NK-92 (cell line): ENCODE measurements around the gene SLC66A3.
"Not testable (repeated sequence)": the region's sequence is repeated elsewhere in the genome, so short reads cannot be mapped to it uniquely, and the experiment has no call there.

Source experiments
- DNase-seq: peaks from one replicate; lab custom pipeline; 2025; ENCODE audit not compliant: unreplicated experiment; lab: John Stamatoyannopoulos, UW

SLC66A3 gene

DNA sequence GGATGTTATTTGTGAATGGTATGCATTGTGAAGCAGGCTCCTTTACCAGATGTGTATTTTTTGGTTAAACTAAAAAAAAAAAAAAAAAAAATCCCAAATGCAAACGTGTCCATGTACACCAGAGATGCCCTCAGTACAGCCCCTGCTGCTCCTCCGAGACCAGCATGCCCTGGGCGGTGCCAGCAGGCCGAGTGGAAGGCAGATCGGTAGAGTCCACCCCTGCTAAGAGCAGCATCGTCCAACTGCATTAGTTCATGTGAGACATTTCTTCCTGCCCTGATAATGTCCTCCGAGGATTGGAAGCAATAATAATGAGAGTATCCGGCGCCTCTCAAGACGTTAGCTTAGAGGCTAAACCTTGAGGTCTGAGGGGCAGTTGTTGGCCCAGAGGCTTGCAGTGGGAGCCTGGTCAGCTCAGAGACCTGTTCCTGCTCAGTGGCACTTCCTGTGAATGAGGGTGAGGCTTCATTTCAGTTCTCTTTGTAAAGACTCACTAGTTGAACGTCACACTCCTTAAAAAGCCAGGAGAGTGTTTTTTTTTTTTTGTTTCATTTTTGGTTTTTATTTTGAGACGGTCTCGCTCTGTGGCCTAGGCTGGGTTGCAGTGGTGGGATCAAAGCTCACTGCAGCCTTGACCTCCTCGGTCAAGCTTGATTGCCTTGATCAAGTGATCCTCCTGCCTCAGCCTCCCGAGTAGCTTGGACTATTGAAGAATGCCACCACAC lies 5.6 kb downstream of the SLC66A3 start:
- DNase-seq, result no peak

DNA sequence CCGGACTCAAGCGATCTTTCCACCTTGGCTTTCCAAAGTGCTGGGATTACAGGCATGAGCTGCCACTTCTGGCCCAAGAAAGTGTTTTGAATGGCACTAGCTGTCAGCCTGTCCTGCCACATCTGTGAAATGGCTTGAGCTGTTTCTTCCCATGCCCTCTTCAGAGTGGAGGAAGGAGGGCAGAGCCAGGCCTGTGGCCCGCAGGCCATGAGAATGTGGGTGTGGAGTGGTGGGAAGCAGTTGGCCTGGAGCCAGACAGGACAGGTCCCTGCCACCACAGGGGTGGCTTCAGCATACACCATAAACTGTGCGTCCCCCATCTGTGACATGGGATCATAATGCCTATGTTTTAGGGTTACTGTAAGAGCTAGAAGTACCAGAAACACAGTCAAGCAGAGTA lies 6.5 kb downstream of the SLC66A3 start:
- no peak for DNase-seq

DNA sequence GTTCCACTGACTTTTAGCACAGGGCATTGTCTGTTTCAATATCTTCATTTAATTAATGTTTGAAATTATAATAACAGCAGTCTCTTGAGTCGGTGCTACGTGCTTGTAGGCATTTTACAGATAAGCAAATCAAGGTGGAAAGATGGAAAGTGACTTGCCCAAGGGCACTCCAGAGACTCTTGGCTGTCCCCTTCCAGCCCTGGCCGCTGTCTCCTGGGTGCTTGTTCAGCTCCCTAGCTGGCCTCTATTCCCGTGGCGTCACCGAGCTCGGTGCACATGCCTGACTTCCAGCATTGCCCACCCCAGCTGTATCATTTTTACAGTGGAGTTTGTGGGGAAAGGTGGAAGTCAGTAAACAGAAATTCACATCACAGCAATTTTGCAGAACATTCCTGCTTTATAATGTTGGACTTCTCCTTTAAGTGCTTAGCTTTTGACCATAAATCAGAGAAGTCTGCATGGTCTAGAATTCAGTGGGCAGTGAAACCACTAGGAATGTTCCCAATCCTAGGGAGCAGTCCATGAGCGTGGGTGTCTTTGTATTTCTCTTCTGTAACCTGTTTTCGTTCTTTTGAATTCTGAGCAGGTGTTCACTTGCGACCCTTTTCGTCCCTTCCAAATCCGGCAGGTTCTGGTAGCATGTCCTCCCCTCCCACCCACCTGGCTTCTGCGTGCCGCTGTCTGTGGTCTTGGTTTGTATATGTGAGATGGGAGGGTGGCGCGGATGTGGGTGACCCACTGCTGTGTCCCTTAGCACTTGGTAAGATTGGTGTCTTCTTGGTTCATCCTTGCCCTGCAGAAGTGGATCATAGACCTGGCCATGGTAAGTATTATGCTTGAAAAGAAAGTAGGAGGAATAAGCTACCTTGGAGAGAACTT lies 8.4 kb downstream of the SLC66A3 start:
- DNase-seq, result no peak

DNA sequence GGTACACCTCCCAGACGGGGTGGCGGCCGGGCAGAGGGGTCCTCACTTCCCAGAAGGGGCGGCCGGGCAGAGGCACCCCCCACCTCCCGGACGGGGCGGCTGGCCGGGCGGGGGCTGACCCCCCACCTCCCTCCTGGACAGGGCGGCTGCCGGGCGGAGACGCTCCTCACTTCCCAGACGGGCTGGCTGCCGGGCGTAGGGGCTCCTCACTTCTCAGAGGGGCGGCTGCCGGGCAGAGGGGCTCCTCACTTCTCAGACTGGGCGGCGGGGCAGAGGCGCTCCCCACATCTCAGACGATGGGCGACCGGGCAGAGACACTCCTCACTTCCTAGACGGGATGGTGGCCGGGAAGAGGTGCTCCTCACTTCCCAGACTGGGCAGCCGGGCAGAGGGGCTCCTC lies 9.8 kb downstream of the SLC66A3 start:
- DNase-seq, result not testable (repeated sequence)

DNA sequence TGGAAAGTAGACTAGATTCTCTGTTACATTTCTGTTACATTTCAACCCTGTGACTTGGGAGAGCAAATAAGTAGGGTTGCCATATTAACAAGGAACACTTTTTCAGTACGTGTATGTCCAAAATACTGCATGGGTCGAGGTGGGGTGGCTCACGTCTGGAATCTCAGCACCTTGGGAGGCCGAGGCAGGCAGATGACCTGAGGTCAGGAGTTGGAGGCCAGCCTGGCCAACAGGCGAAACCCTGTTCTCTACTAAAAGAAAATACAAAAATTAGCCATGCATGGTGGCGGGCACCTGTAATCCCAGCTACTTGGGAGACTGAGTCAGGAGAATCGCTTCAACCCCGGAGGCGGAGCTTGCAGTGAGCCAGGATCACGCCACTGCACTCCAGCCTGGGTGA lies 11.2 kb downstream of the SLC66A3 start:
- no peak for DNase-seq

DNA sequence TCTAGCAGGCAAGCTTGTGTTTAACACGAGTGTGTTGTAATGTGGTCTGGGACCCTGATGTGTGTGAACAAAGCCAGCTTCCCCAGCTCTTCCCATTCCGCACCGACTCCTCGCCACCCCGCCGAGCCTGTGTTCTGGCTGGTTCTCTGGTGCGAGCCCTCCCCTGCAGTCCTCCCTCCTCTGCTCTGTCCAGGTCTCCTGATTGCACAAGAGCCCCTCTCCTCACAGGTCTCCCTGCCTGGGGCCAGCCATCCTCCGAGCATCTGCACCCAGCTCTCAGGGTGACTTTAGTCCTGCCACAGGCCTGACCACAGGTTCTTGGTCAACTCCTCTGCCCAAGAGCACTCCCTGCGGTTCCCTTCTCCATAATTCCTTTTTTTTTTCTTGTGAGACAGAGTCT lies 13.2 kb downstream of the SLC66A3 start:
- DNase-seq, result no peak

DNA sequence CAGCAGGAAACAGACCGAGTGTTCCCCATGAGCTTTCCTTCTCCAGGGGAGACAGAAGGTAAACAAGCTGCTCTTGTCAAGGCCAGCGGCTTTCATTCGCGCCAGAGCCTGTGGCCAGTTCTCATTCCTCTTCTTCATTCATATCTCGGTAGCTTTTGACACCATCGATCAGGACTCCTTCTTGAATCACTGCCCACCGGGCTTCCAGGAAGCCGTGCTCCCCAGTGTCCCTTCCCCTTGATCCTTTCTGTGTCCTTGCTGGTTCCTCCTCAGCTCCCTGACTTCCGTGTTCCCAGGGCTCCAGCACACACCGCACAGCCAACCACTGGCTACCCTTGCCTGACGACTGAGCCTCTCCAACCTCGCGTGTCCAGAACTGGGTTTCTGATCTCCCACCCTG lies 14.1 kb downstream of the SLC66A3 start:
- DNase-seq, result no peak

DNA sequence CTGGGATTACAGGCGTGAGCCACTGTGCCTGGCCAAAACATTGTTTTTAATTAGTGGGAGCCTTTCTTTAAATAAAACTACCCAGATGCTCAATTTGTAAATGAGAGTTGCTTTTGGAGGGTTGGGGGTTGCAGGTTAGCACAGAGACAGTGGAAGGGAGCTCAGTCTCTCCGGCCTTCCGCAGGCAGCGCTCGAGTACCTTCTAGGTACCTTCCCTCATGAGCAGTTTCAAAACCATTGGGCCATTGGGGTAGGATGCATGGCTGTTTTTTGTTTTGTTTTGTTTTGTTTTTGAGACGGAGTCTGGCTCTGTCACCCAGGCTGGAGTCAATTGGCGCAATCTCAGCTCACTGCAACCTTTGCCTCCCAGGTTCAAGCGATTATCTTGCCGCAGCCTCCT lies 19.0 kb downstream of the SLC66A3 start:
- no peak for DNase-seq

DNA sequence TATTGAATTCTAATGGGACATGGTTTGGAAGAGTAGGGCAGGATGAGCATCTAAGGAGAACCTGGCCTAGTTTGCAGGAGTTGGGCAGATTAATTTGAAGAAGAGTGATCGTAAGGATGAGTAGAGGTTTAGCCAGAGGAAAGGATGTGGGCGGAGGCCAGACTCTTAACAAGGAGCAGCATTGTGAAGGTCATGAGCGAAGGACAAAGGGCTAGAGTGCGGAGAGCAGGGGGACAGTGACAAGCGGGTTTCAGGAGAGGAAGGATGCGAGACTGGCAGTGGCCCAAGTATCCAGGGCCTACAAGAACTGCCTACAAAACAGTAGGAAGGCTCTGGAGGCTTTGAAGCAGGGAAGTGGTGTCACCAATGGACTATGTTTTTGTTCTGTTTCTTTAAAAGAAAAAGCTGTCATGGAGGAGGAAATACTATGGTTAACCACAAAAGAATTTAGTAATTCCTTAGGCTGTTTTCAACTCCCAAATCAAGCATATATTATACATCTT lies 20.1 kb downstream of the SLC66A3 start:
- DNase-seq, result no peak

DNA sequence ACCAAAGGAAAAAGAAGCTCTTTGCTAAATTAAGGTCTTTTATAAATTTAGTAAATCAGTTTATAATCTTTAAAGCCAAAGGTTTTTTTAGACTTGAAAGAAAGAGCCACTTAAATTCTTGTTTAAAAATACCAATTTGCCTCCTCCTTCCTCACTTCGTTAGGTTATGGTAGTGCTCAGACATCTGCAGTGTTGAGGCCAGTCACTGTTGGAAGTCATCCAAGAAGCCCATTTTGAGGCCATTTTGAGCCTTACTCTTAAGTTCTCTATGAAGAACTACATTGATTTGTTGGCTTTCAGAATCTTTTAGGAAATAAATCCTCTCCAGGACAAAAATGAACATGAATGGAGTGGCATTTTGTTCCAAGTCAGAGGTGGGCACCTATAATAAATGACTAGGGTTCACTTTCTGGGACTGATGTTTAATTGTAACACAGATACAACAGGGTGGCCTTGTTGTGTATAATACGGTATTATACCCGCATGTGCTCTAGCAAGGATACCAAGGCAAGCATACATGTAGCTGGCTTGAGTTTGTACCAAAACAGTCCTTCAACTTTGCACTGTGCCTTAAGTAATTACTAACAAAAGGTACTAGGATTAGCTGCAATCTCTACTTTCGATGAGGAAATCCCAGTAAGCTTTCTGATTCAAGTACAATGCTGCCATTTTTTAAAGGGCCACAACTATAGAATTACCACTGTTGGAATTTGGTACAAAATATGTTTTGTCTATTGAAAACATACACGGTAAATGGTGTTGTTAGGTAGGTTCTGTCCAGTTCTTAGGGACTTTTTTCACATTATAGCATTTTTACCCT lies 22.8 kb downstream of the SLC66A3 start:
- DNase-seq, result no peak

DNA sequence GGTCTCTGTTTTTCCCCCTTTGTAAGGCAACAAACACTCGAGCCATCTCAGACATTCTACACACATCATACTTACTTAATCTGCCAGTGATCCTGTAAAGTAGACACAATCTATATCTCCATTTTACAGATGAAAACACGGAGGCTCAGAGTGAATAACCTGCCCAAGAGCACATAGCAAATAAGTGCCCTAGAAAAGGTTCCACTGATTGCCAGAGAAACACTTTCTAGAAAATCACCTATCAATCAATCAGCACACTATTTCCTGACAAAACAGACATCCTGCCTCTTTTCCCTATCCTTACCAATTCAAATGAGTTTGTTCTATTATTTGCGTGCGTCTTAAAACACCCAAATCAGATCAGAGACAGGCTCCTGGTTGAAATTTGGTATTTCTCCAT lies 23.9 kb downstream of the SLC66A3 start:
- DNase-seq, result no peak

DNA sequence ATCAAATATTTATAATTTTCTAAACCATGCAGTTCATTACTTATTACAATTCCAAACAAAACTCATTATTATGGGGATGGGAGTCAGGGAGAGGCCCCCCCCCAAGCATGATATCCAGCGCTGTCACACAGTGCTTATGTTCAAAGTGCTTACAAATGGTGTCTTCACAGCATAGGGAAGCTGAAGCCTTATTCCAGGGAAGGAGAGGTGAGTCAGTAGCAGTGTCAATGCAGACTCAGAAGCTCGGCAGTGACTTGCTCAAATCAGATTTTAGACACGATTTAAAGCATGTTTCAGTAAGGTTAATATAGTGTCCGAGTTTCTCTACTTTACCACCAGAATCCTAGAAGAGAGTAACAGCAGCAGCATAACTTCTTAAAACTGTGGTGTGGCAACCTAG lies 24.6 kb downstream of the SLC66A3 start:
- no peak for DNase-seq

DNA sequence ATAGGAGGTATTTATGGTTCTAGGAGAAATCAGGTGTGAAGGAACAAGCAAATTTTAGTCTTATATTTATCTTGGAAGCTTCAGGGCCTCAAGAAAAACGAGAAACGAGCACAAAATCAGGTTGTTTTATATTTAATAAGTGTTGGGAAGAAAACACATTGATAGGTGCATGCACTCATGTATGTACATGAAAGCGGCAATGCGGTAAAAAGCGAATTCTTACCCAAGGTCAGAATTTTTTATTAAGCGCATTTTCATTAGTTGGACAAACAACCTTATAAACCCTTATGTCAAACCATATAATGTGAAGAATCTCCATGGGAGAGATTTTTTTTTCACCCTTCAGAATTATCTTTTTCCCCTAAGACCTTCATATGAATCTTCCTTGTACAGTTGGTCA lies 25.4 kb downstream of the SLC66A3 start:
- no peak for DNase-seq

DNA sequence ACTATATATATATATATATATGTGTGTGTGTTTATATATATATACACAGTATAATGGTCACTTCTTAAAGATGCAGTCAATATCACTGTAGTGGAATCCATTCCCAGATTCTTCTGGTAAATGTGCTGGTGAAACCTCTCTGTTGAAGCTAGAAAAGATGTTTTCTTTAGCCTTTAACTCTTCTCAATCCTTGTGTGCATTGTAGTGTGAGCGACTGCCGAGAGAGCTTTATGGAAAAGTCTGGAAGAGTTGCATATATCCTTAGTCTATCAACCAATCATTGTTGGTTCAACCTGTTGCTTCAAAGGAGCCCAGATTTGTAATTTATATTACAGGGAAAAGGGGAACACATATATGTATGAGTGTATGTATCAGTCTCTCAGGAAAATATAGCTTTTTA lies 27.7 kb downstream of the SLC66A3 start:
- DNase-seq, result no peak

DNA sequence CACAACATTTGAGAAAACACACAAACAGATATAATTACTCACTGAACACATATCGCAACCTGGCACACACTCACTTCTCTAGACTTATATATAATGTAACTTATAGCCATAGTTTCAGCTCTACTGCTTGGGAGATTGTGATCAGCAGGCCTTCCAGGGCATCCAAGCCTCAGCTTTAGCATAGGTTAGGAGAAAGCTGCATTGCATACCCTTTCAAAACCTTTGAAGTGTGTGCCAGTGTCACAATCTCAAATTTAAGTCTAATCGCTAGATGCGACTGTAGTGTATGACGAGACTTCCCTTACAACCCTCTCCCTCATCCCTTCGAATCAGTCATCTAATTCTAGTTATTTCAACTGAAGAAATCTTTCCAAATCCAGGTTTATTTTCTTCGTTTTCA lies 30.9 kb downstream of the SLC66A3 start:
- DNase-seq, result no peak

DNA sequence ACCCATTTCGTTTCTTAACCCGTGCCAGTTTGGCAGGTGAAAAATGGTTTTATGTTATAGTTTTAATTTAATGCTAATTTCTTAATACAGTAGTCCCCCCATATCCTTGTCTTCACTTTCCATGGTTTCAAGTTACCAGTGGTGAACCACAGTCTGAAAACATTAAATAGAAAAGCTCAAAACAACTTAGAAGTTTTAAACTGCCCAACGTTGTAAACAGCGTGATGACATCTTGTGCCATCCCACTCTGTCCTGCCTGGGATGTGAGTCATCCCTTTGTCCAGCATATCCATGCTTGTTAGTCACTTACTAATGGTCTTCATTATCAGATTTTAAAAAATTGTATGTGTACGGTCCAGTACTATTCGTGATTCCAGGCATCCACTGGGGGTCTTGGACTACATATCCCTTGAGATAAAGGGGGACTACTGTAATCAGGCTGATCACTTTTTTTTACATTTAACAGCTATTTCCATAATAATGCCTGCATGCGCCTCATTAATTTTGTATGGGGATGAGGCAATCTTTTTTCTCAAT lies 31.9 kb downstream of the SLC66A3 start:
- DNase-seq, result no peak

DNA sequence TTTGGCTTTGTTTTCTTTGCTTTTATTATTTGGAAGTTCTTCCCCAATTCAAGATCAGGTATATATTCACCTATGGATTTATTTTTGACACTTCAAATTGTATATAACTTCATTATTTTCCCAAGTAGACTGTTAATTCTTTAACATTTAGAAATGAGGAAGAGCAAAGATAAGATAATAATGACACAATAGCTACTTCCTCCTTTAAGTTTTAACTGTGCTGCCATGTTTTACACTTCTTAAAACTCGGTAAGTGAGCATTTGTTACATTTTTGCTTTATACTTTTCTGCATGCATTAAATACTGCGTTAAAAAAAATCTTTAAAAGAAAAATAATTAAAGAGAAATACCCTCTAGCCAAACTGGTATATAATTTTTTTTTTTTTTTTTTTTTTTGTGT lies 32.5 kb downstream of the SLC66A3 start:
- no peak for DNase-seq

DNA sequence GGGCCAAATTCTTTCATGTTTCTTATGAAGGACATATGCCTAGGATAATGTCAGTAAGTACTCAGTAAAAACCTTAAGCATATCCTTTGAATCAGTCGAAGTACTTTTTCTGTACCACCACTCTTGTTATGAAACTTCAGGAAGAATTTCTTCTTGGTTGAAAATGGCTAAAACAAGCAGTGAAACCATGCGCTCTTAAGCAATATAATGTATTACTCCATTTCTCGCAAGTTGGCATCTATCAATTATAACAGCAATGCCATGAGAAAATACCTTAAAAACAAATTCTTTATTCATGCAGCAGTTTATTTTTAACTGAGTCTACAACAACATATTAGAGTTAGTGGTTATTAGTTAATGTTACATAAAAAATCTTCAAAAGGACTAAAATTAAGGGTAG lies 41.0 kb downstream of the SLC66A3 start:
- no peak for DNase-seq

DNA sequence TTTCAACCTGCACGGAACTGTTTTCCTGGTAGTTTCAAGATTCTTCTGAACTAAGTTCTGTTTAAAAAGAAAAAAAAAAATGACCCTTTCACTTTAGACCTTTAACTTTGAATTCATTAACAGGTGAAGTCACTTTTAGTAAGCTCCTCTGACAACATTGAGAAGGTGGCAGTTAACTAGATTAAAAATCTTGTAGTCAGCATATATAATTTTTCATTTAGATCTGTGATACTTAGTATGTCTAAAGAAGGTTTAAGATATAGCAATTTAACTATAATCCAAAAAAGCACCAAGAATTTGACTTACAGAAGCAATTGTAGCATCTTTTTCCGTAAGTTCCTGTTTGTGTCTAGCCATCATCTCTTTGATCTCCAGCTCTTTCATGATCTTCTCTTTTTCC lies 45.4 kb downstream of the SLC66A3 start:
- DNase-seq, result no peak

DNA sequence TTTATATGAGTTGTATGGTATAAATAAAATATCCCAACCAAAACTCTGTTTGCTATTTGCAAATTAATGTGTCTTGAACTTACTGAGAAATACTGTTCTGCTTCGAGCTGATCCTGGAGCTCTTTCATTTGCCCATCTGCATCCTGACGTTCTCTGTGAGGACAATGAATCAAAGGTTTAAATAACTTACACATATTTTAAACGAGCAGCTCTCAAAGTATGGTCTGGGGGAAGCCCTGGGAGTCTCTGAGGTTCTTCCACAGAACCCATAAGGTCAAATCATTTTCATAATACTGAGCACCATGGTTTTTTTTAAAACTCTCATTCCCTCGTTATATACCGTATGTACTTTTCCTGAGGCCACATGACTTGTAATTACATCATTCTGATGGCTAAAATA lies 46.7 kb downstream of the SLC66A3 start:
- no peak for DNase-seq

DNA sequence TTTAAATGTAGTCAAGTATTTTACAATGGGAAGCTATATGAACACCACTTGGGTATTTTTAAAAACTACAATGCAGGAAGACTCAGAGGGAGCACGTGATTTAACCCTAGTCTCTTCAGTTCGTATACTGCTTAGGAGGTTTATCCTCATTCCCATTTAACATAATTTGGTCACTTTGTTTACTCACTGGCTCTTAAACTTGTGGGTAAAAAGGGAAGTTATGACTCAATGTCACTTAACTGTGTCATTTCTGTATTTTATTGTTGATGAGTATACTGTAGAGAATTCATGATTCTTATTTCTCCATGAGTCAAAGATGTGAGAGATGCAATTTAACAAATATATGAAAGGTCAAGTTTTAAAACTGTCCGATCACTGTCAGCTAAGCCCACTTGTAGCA lies 48.2 kb downstream of the SLC66A3 start:
- DNase-seq, result no peak
